GM23338 (cell line): ENCODE results near the gene EEA1. TPM values are rescaled to one million over a fixed set of nuclear protein-coding genes. Genes with fewer than 3 reads are reported as not detected.

Experiments
- ATAC-seq: fragments of 200-7000 bp; cut with Tn5 transposase; 3 replicates; pipeline ENCODE4 v1.9.1; 2020
- DNase-seq: peaks from one replicate; pipeline ENCODE4 v3.0.0-alpha.2; 2015; ENCODE audit warnings: low spot score
- H2AFZ ChIP-seq: fragments of 200-600 bp; sonication (generic); 2 replicates; pipeline ENCODE4 v1.8.0; 2016; ENCODE audit warnings: antibody characterized with exemption, mild to moderate bottlenecking, moderate library complexity
- H3F3A ChIP-seq: fragments of 200-600 bp; sonication (generic); replicated peaks from 2 replicates; pipeline ENCODE4 v1.8.0; 2017; ENCODE audit warnings: antibody characterized with exemption, mixed run types, low read depth
- H3K27ac ChIP-seq: fragments of 200-600 bp; sonication (generic); 2 replicates; pipeline ENCODE4 v1.6.1; 2016; ENCODE audit warnings: low read depth
- H3K27me3 ChIP-seq: fragments of 200-600 bp; sonication (generic); 2 replicates; pipeline ENCODE4 v1.8.0; 2016; ENCODE audit warnings: mild to moderate bottlenecking, mixed run types, moderate library complexity; ENCODE audit not compliant: insufficient read depth
- H3K36me3 ChIP-seq: fragments of 200-600 bp; sonication (generic); 2 replicates; pipeline ENCODE4 v1.8.0; 2016; ENCODE audit warnings: mild to moderate bottlenecking; ENCODE audit not compliant: insufficient read depth
- H3K4me1 ChIP-seq: fragments of 200-600 bp; sonication (generic); 2 replicates; pipeline ENCODE4 v1.8.0; 2016; ENCODE audit warnings: mild to moderate bottlenecking, moderate library complexity; ENCODE audit not compliant: insufficient read depth
- H3K4me2 ChIP-seq: fragments of 200-600 bp; sonication (generic); 2 replicates; pipeline ENCODE4 v1.7.1; 2017; ENCODE audit warnings: mixed run types
- H3K4me3 ChIP-seq: fragments of 200-600 bp; sonication (generic); 2 replicates; pipeline ENCODE4 v1.6.1; 2016; ENCODE audit warnings: mixed run types
- H3K79me2 ChIP-seq: fragments of 200-600 bp; sonication (generic); replicated peaks from 2 replicates; pipeline ENCODE4 v1.8.0; 2017; ENCODE audit warnings: mild to moderate bottlenecking; ENCODE audit not compliant: insufficient read depth
- H3K9me2 ChIP-seq: fragments of 200-600 bp; sonication (generic); 2 replicates; pipeline ENCODE4 v1.8.0; 2017; ENCODE audit not compliant: insufficient read depth
- H4K20me1 ChIP-seq: fragments of 200-600 bp; sonication (generic); replicated peaks from 2 replicates; pipeline ENCODE4 v1.8.0; 2017; ENCODE audit warnings: mild to moderate bottlenecking; ENCODE audit not compliant: insufficient read depth
- H3K27ac Mint-ChIP-seq: 2 replicates; pipeline ENCODE4 v1.8.0; 2020; ENCODE audit warnings: inconsistent platforms, mild to moderate bottlenecking, moderate library complexity, mixed read lengths
- H3K27me3 Mint-ChIP-seq: 3 replicates; pipeline ENCODE4 v1.8.0; 2022; ENCODE audit warnings: low read depth, mild to moderate bottlenecking, moderate library complexity, mixed read lengths, inconsistent platforms; ENCODE audit not compliant: insufficient read depth, poor library complexity
- H3K36me3 Mint-ChIP-seq: 3 replicates; pipeline ENCODE4 v1.8.0; 2021; ENCODE audit warnings: low read depth, mild to moderate bottlenecking, inconsistent platforms, moderate library complexity, mixed read lengths
- H3K4me1 Mint-ChIP-seq: 3 replicates; pipeline ENCODE4 v1.8.0; 2020; ENCODE audit warnings: mild to moderate bottlenecking, inconsistent platforms, mixed read lengths
- H3K4me3 Mint-ChIP-seq: 3 replicates; pipeline ENCODE4 v1.8.0; 2021; ENCODE audit warnings: moderate library complexity, mild to moderate bottlenecking, inconsistent platforms, mixed read lengths
- H3K9me3 Mint-ChIP-seq: 3 replicates; pipeline ENCODE4 v1.8.0; 2020; ENCODE audit warnings: moderate library complexity, mild to moderate bottlenecking, inconsistent platforms, mixed read lengths
- EZH2 ChIP-seq: fragments of 200-600 bp; sonication (generic); IDR thresholded peaks from one replicate; pipeline ENCODE4 v1.8.0; 2017; ENCODE audit warnings: antibody characterized with exemption, mild to moderate bottlenecking, low read depth; ENCODE audit not compliant: unreplicated experiment
- REST ChIP-seq: IDR thresholded peaks from one replicate; pipeline ENCODE4 v1.6.1; 2018; ENCODE audit warnings: antibody characterized with exemption; ENCODE audit not compliant: unreplicated experiment
- ZNF462 ChIP-seq: fragments of 250-450 bp; sonication (Bioruptor Pico); IDR thresholded peaks from 2 replicates; pipeline ENCODE4 v1.5.0; 2020; ENCODE audit warnings: mild to moderate bottlenecking, moderate library complexity
- polyA plus RNA-seq: library from polyadenylated mRNA; unstranded; fragments of >200 nt; fragmentation: Nextera tagmentation; extraction: Ambion mirVana; gene quantifications from 2 replicates; pipeline ENCODE4 v1.2.1, GENCODE V29; 2016
- total RNA-seq: library from RNA; depleted of rRNA; stranded (reverse); fragments of >200 nt; shearing (Covaris generic); gene quantifications from 2 replicates; pipeline ENCODE4 v1.2.3, GENCODE V29; 2014

The EEA1 gene
- total and polyA plus RNA-seq, 2 experiments from 2014 or later, result 10.0 to 41.1 TPM

GRCh38 chr12:92762773-92763172, 166.3 kb downstream of the EEA1 start:
- peaks cover 13% of the 10 kb centered on the region for H3K4me1 Mint-ChIP-seq
- H3K9me2 ChIP-seq, result peaks cover 8% of the 10 kb centered on the region; the same call in 1 of the 2 replicates
- H3K4me1 ChIP-seq, result peaks cover 13% of the 10 kb centered on the region
- no peaks in the 10 kb centered on the region for H3F3A ChIP-seq
- no peak overlapping the region for H3K4me2 ChIP-seq
- H3K9me3 Mint-ChIP-seq, result no peaks in the 10 kb centered on the region
- ATAC-seq, result no peak
- H3K27me3 ChIP-seq, result no peaks in the 10 kb centered on the region
- H3K27me3 Mint-ChIP-seq, result no peaks in the 10 kb centered on the region
- no peak overlapping the region for H2AFZ ChIP-seq
- no peaks in the 10 kb centered on the region for H3K36me3 ChIP-seq
- H4K20me1 ChIP-seq, result no peaks in the 10 kb centered on the region
- no peak overlapping the region for H3K4me3 ChIP-seq
- H3K36me3 Mint-ChIP-seq, result no peaks in the 10 kb centered on the region
- no peak for TF ChIP-seq EZH2
- no peak for TF ChIP-seq ZNF462 (CRISPR knock-in tag)
- no peak for TF ChIP-seq REST
- H3K27ac Mint-ChIP-seq, result no peak overlapping the region
- H3K4me3 Mint-ChIP-seq, result no peak overlapping the region
- no peak for DNase-seq
- no peak overlapping the region for H3K27ac ChIP-seq
- H3K79me2 ChIP-seq, result no peaks in the 10 kb centered on the region
